Type B pancreatic cell (in vitro differentiated cells): ENCODE measurements around the gene PTCD3. TPM values are rescaled to one million over a fixed set of nuclear protein-coding genes. Genes with fewer than 3 reads are reported as not detected.

Experiments
- DNase-seq: peaks from one replicate; pipeline ENCODE4 v3.0.0; 2021; ENCODE audit warnings: mixed read lengths; ENCODE audit not compliant: unreplicated experiment; ENCODE audit errors: extremely low spot score
- H3K27ac Mint-ChIP-seq: 2 replicates; pipeline ENCODE4 v1.8.0; 2021; ENCODE audit warnings: mild to moderate bottlenecking, mixed read lengths
- H3K27me3 Mint-ChIP-seq: 2 replicates; pipeline ENCODE4 v1.8.0; 2021; ENCODE audit warnings: mixed read lengths
- H3K36me3 Mint-ChIP-seq: 2 replicates; pipeline ENCODE4 v1.8.0; 2021; ENCODE audit warnings: mixed read lengths
- H3K4me1 Mint-ChIP-seq: one replicate; pipeline ENCODE4 v1.8.0; 2021; ENCODE audit warnings: mixed read lengths; ENCODE audit not compliant: unreplicated experiment
- H3K4me3 Mint-ChIP-seq: 2 replicates; pipeline ENCODE4 v1.8.0; 2021; ENCODE audit warnings: mild to moderate bottlenecking, mixed read lengths
- H3K9me3 Mint-ChIP-seq: 2 replicates; pipeline ENCODE4 v1.8.0; 2021; ENCODE audit warnings: mixed read lengths
- CTCF ChIP-seq: fragments of 200-600 bp; sonication (generic); conservative IDR thresholded peaks from 2 replicates; pipeline ENCODE4 v1.5.0; 2021; ENCODE audit warnings: antibody characterized with exemption, mild to moderate bottlenecking
- total RNA-seq: library from RNA; stranded (reverse); gene quantifications from 2 replicates; pipeline ENCODE4 v1.2.1, GENCODE V29; 2021; ENCODE audit warnings: low replicate concordance

Gene PTCD3
- total RNA-seq, 1 donor from 2014 or later: 155 TPM

GRCh38 chr2:86170449-86170848 is 64.4 kb downstream of the PTCD3 start:
- Mint-ChIP-seq H3K27ac (no peak overlapping the region), H3K4me3 (no peak overlapping the region), H3K36me3 (peaks cover 17% of the 10 kb centered on the region), H3K27me3 (no peaks in the 10 kb centered on the region), H3K9me3 (no peaks in the 10 kb centered on the region), H3K4me1 (no peaks in the 10 kb centered on the region)
- DNase-seq: no peak
- TF ChIP-seq CTCF: no peak

- Mint-ChIP-seq H3K27ac (no peak overlapping the region), H3K27me3 (no peaks in the 10 kb centered on the region), H3K4me1 (no peaks in the 10 kb centered on the region), H3K36me3 (peaks cover 18% of the 10 kb centered on the region), H3K4me3 (no peak overlapping the region), H3K9me3 (no peaks in the 10 kb centered on the region)
- DNase-seq: no peak
- no peak for TF ChIP-seq CTCF
Observed at GRCh38 chr2:86171295-86171694, 65.3 kb downstream of the PTCD3 start.

- Mint-ChIP-seq H3K27me3 (no peaks in the 10 kb centered on the region), H3K36me3 (peaks cover 24% of the 10 kb centered on the region), H3K4me3 (no peak overlapping the region), H3K9me3 (no peaks in the 10 kb centered on the region), H3K4me1 (no peaks in the 10 kb centered on the region), H3K27ac (no peak overlapping the region)
- no peak for TF ChIP-seq CTCF
- no peak for DNase-seq
Observed at GRCh38 chr2:86172610-86173009, 66.6 kb downstream of the PTCD3 start.

GRCh38 chr2:86174445-86174844 is 68.4 kb downstream of the PTCD3 start:
- Mint-ChIP-seq H3K4me3 (no peak overlapping the region), H3K4me1 (no peaks in the 10 kb centered on the region), H3K27me3 (no peaks in the 10 kb centered on the region), H3K9me3 (no peaks in the 10 kb centered on the region), H3K36me3 (peaks cover 22% of the 10 kb centered on the region), H3K27ac (no peak overlapping the region)
- TF ChIP-seq CTCF: no peak
- DNase-seq: no peak

DNA sequence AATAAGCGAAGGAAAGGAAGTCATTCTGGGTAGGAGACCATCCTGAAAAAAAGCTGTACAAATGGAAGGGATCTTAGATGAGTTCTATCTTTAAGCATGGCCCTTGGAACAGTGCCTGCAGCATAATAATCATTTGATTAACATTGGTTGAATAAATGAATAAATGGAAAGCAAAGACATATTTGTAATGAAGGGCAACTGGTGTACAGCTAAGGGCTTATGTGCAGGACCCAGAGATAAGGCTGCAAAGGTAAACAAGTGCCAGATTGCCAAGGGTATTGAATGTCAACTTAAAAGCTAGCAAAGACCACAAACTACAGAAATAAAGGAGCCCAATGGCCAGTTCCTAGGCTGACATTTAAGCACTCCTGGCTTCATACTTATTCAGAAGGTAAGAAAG is 69.8 kb downstream of the PTCD3 start:
- Mint-ChIP-seq H3K36me3 (peaks cover 25% of the 10 kb centered on the region), H3K4me3 (no peak overlapping the region), H3K9me3 (no peaks in the 10 kb centered on the region), H3K4me1 (no peaks in the 10 kb centered on the region), H3K27me3 (no peaks in the 10 kb centered on the region), H3K27ac (peak overlapping the region; percentile 35)
- TF ChIP-seq CTCF: no peak
- DNase-seq: no peak

GRCh38 chr2:86176597-86176996 is 70.6 kb downstream of the PTCD3 start:
- DNase-seq: no peak
- H3K36me3 Mint-ChIP-seq: peaks cover 25% of the 10 kb centered on the region
- no peaks in the 10 kb centered on the region for H3K4me1 Mint-ChIP-seq
- H3K4me3 Mint-ChIP-seq: no peak overlapping the region
- peak overlapping the region; percentile 35 for H3K27ac Mint-ChIP-seq
- TF ChIP-seq CTCF: no peak
- H3K27me3 Mint-ChIP-seq: no peaks in the 10 kb centered on the region
- no peaks in the 10 kb centered on the region for H3K9me3 Mint-ChIP-seq
